ENCODE measurements around the gene ITGA2. TPM values are rescaled to one million over a fixed set of nuclear protein-coding genes. Genes with fewer than 3 reads are reported as not detected.

ITGA2 gene
- polyA plus RNA-seq, 1 donor from 2014 or later: 0.20 TPM

DNA sequence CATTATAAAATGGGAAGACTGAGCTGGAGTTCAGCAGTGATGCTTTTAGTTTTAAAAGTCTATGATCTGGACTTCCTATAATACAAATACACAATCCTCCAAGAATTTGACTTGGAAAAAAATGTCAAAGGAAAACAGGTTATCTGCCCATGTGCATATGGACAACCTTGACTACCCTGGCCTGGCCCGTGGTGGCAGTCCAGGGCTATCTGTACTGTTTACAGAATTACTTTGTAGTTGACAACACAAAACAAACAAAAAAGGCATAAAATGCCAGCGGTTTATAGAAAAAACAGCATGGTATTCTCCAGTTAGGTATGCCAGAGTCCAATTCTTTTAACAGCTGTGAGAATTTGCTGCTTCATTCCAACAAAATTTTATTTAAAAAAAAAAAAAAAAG, 103.1 kb downstream of the ITGA2 start:
- no peaks in the 10 kb centered on the region for H3K27me3 ChIP-seq (ENCODE audit: insufficient read depth, low read depth, low read length)

GRCh38 chr5:53095217-53095616, 106.1 kb downstream of the ITGA2 start:
- Histone ChIP-seq H2AFZ (ENCODE audit: low read depth, low read length) (no peak overlapping the region), H3K27ac (ENCODE audit: low read length) (no peak overlapping the region), H3K27me3 (ENCODE audit: insufficient read depth, low read depth, low read length) (no peaks in the 10 kb centered on the region), H3K79me2 (replicated peaks; ENCODE audit: insufficient read depth, low read length) (no peaks in the 10 kb centered on the region), H3F3A (ENCODE audit: insufficient read depth, low read length, poor library complexity, severe bottlenecking) (no peaks in the 10 kb centered on the region), H4K20me1 (ENCODE audit: insufficient read depth) (no peaks in the 10 kb centered on the region), H3K9ac (ENCODE audit: low read length) (no peak overlapping the region), H3K9me2 (ENCODE audit: insufficient read depth, low read length) (no peaks in the 10 kb centered on the region), H3K9me3 (ENCODE audit: low read length) (no peaks in the 10 kb centered on the region), H3K4me2 (ENCODE audit: low read length) (no peak overlapping the region), H3K4me3 (ENCODE audit: low read length) (no peak overlapping the region), H3K36me3 (ENCODE audit: insufficient read depth, low read length) (peaks cover 4% of the 10 kb centered on the region)
- TF ChIP-seq EP300 (conservative IDR thresholded peaks at IDR 0.05; ENCODE audit: poor library complexity, severe bottlenecking) (no peak), SMC3 (conservative IDR thresholded peaks at IDR 0.05; ENCODE audit: poor library complexity) (no peak), RAD21 (conservative IDR thresholded peaks at IDR 0.05) (no peak), MXI1 (conservative IDR thresholded peaks at IDR 0.05; ENCODE audit: poor library complexity, severe bottlenecking) (no peak), REST (IDR thresholded peaks at IDR 0.05; ENCODE audit: borderline replicate concordance) (no peak), EZH2 (IDR thresholded peaks at IDR 0.05; ENCODE audit: borderline replicate concordance, insufficient read depth, low read length, poor library complexity, severe bottlenecking) (no peak), TAF1 (IDR thresholded peaks at IDR 0.05; ENCODE audit: low read depth) (no peak)
- TF ChIP-seq, protein P1, sequence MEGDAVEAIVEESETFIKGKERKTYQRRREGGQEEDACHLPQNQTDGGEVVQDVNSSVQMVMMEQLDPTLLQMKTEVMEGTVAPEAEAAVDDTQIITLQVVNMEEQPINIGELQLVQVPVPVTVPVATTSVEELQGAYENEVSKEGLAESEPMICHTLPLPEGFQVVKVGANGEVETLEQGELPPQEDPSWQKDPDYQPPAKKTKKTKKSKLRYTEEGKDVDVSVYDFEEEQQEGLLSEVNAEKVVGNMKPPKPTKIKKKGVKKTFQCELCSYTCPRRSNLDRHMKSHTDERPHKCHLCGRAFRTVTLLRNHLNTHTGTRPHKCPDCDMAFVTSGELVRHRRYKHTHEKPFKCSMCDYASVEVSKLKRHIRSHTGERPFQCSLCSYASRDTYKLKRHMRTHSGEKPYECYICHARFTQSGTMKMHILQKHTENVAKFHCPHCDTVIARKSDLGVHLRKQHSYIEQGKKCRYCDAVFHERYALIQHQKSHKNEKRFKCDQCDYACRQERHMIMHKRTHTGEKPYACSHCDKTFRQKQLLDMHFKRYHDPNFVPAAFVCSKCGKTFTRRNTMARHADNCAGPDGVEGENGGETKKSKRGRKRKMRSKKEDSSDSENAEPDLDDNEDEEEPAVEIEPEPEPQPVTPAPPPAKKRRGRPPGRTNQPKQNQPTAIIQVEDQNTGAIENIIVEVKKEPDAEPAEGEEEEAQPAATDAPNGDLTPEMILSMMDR (IDR thresholded peaks at IDR 0.05; ENCODE audit: poor library complexity, severe bottlenecking): no peak

More for the DNA sequence above, 103.1 kb downstream of the ITGA2 start:
- TF ChIP-seq RAD21 (conservative IDR thresholded peaks at IDR 0.05) (no peak), SMC3 (conservative IDR thresholded peaks at IDR 0.05; ENCODE audit: poor library complexity) (no peak), TAF1 (IDR thresholded peaks at IDR 0.05; ENCODE audit: low read depth) (no peak), EZH2 (IDR thresholded peaks at IDR 0.05; ENCODE audit: borderline replicate concordance, insufficient read depth, low read length, poor library complexity, severe bottlenecking) (no peak), EP300 (conservative IDR thresholded peaks at IDR 0.05; ENCODE audit: poor library complexity, severe bottlenecking) (no peak), POLR2AphosphoS5 (IDR thresholded peaks at IDR 0.05) (no peak), REST (IDR thresholded peaks at IDR 0.05; ENCODE audit: borderline replicate concordance) (no peak), MXI1 (conservative IDR thresholded peaks at IDR 0.05; ENCODE audit: poor library complexity, severe bottlenecking) (no peak)
- TF ChIP-seq, protein P1 (IDR thresholded peaks at IDR 0.05; ENCODE audit: poor library complexity, severe bottlenecking): no peak
- no peaks in the 10 kb centered on the region for H4K20me1 ChIP-seq (ENCODE audit: insufficient read depth)
- H3K27ac ChIP-seq (ENCODE audit: low read length): no peak overlapping the region
- no peaks in the 10 kb centered on the region for H3K79me2 ChIP-seq (replicated peaks; ENCODE audit: insufficient read depth, low read length)
- H3K9me3 ChIP-seq (ENCODE audit: low read length): no peaks in the 10 kb centered on the region
- no peak overlapping the region for H2AFZ ChIP-seq (ENCODE audit: low read depth, low read length)
- no peaks in the 10 kb centered on the region for H3F3A ChIP-seq (ENCODE audit: insufficient read depth, low read length, poor library complexity, severe bottlenecking)
- H3K9ac ChIP-seq (ENCODE audit: low read length): no peak overlapping the region
- H3K4me2 ChIP-seq (ENCODE audit: low read length): no peak overlapping the region
- H3K36me3 ChIP-seq (ENCODE audit: insufficient read depth, low read length): no peaks in the 10 kb centered on the region
- no peaks in the 10 kb centered on the region for H3K9me2 ChIP-seq (ENCODE audit: insufficient read depth, low read length)
- no peak overlapping the region for H3K4me3 ChIP-seq (ENCODE audit: low read length)
